ENCODE results near the gene PLEKHF1. TPM values are rescaled to one million over a fixed set of nuclear protein-coding genes. Genes with fewer than 3 reads are reported as not detected.
A peak's percentile ranks its signal among the peaks of the same experiment; 100 is the strongest.

The PLEKHF1 gene
- total and polyA plus RNA-seq, 11 donors = 7.8 to 46.1 (median 18.0) TPM

DNA sequence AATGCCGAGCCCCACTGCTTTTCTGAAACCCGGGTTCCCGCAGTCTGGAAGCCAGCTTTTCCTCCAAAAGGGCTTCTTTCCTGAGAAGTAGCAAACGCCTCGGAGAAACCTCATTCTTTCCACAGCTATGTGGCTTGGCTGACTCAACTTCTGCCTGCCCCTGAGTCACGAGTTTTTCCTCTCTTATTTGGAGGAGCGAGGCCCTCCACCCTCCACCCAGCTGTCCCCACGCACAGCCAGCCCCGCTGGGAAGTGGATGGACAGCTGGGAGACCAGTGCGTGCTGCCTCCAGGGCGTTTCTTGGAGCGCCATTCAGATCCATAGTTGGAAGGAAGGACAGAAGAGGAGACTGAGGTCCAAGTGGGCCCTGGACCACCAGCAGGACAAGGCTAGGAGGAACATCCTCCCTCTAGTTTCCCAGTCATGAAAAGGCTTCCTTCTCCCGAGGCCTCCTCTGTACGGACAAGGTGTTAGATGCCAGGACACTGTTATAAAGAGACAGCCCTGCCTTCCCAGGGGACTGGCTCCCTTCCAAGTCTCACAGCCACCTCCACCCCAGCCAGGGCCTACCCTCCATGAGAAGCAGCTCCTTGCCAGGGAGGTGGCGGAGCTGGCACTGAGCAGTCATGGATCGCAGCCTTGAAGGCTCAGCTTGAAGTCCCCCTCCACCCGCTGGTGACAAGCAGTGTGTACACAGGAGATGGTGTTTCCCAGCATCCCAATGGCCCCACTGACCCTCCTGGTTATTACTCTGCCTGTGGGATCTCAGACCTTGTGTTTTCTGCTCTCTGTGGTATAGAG, 2.5 kb upstream of the PLEKHF1 start:
- no peaks in the 10 kb centered on the region for H3K36me3 ChIP-seq
- WGBS, 4 donors = 22 to 27% (median 26%) methylated on average over 17 of the region's 17 CpGs
- TF ChIP-seq, protein P1, sequence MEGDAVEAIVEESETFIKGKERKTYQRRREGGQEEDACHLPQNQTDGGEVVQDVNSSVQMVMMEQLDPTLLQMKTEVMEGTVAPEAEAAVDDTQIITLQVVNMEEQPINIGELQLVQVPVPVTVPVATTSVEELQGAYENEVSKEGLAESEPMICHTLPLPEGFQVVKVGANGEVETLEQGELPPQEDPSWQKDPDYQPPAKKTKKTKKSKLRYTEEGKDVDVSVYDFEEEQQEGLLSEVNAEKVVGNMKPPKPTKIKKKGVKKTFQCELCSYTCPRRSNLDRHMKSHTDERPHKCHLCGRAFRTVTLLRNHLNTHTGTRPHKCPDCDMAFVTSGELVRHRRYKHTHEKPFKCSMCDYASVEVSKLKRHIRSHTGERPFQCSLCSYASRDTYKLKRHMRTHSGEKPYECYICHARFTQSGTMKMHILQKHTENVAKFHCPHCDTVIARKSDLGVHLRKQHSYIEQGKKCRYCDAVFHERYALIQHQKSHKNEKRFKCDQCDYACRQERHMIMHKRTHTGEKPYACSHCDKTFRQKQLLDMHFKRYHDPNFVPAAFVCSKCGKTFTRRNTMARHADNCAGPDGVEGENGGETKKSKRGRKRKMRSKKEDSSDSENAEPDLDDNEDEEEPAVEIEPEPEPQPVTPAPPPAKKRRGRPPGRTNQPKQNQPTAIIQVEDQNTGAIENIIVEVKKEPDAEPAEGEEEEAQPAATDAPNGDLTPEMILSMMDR (IDR thresholded peaks at IDR 0.05) = no peak
- peak in 1 of 2 donors; percentile 33 for TF ChIP-seq POLR2A (IDR thresholded peaks at IDR 0.05)
- intact Hi-C loops (cut with DNase I) = loop anchor here in 7 of 10 donors (5.0 to 10.0 kb wide), 5 partner anchors 51 to 58 kb away; partner anchors contain the start of genes C19orf12 (in 3 of the 7) and POP4 (in 2 of the 7)
- H3K4me1 ChIP-seq = peaks cover 10 to 56% (median 41%) of the 10 kb centered on the region in 12 donors
- peak overlapping the region; percentile 84 to 96 (median 90) for H3K27ac ChIP-seq
- H3K9me3 ChIP-seq = no peaks in the 10 kb centered on the region
- H3K27me3 ChIP-seq = no peaks in the 10 kb centered on the region
- ATAC-seq (peak; percentile 19 to 36 (median 31)), DNase-seq (peak; percentile 68 to 85 (median 78))
- peak overlapping the region in 6 of 12 donors; percentile 3 to 29 (median 17) for H3K4me3 ChIP-seq

DNA sequence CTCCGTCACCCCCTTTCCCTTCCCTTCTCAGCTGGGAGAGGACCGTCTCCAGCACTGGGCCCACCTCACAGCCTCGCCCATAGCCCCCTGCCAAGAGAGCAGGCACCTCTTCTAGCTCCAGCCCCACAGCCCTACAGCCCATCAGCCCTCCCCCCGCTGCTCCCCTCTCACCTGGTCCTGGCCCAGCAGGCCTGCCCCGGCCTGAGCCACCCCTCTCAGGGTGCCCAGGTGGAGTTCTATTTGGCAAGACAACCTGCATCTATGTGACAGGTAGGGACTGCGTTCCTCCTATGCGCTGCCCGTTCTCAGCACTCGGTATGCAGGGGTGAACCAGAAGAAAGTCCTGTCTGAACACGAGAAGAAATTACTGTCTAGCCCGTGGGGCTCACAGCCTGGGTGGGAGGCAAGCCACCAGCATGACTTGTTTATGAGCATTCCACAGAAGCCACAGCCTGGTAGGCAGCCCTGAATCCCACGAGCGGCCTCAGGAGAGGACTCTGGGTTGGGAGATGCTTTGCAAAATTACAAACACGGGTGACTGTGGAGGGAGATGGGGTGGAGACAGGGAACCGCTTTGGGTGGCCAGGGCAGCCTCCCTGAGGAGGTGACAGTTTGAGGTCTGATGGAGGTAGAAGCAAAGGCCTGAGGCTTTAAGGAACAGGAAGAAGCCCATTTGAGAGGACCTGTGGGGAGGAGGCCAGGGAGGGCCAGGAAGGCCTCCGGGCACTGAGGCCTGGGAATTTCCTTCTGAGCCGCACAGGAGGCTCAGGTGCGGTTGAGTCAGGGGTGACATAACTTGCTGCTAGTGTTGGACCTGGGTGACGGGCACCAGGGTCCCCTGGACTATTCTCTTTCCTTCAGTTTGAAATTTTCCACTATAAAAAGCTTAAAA, 1.2 kb upstream of the PLEKHF1 start:
- 93 to 96% (median 94%) methylated on average over 12 to 19 of the region's 19 CpGs for WGBS, 4 donors
- H3K4me1 ChIP-seq = peaks cover 11 to 69% (median 51%) of the 10 kb centered on the region in 12 donors
- peak overlapping the region in 3 of 12 donors; percentile 69 to 98 (median 94) for H3K4me3 ChIP-seq
- no peaks in the 10 kb centered on the region for H3K27me3 ChIP-seq
- no peaks in the 10 kb centered on the region for H3K36me3 ChIP-seq
- ATAC-seq = no peak
- peak overlapping the region; percentile 24 to 97 (median 93) for H3K27ac ChIP-seq
- intact Hi-C loops (cut with DNase I) = loop anchor here in 8 of 10 donors (2.0 to 10.0 kb wide), 7 partner anchors 15 to 59 kb away; partner anchors contain the start of genes C19orf12 (in 3 of the 8) and POP4 (in 3 of the 8)
- H3K9me3 ChIP-seq = no peaks in the 10 kb centered on the region
- DNase-seq = peak in 1 of 5 donors; percentile 19
- no peak for TF ChIP-seq POLR2A (IDR thresholded peaks at IDR 0.05)
- TF ChIP-seq, protein P1 (IDR thresholded peaks at IDR 0.05) = no peak

DNA sequence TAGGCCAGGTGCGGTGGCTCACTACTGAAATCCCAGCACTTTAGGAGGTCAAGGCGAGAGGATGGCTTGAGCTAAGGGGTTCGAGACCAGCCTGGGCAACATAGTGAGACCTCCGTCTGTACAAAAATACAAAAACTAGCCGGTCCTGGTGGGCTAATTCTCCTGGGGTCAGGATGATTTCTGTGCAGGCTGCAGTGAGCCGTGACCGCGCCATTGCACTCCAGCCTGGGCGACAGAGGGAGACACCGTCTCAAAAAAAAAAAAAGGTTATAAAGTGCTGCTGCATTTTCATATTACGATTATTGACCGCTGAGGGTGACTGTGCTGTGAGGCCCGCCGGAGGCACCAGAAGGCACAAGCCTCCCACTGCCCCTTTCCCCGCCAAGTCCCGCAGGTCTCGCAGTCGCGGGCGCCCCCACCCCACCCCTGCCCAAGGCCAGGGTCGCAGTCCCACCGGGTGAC, 477 bp upstream of the PLEKHF1 start:
- H3K36me3 ChIP-seq = no peaks in the 10 kb centered on the region
- H3K9me3 ChIP-seq = no peaks in the 10 kb centered on the region
- WGBS, 4 donors = 26 to 35% (median 27%) methylated on average over 16 to 22 of the region's 22 CpGs
- peaks cover 14 to 70% (median 55%) of the 10 kb centered on the region in 12 donors for H3K4me1 ChIP-seq
- ATAC-seq (no peak), DNase-seq (no peak)
- H3K27ac ChIP-seq = peak overlapping the region; percentile 80 to 98 (median 93)
- TF ChIP-seq, protein P1 (IDR thresholded peaks at IDR 0.05) = peak in 7 of 12 donors; percentile 16 to 50 (median 36)
- no peak for TF ChIP-seq POLR2A (IDR thresholded peaks at IDR 0.05)
- no peaks in the 10 kb centered on the region for H3K27me3 ChIP-seq
- peak overlapping the region; percentile 55 to 98 (median 92) for H3K4me3 ChIP-seq
- intact Hi-C loops (cut with DNase I) = loop anchor here (2.0 to 10.0 kb wide), 8 partner anchors 14 to 60 kb away; partner anchors contain the start of genes C19orf12 (in 6 of the 10) and POP4 (in 3 of the 10)
